ENCODE measurements around the gene PUM1.

DNA sequence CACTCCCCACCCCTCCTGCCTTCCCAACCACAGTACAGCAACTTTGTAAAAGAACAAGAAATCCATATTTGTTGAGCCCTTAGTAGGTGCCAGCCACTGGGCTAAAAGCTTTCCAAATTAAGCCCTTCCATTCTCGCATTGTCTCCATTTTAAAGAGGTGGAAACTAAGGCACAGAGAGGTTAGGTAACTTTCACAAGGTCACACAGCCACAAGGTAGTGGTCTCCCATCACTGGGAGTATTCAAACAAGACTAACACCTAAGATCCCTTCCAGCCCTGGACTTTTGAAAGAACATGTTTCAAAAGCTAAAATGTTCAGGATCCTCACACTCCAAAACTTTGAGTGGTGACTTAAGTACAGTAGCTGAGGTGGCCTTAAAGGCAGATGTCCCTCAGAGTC is 160.1 kb downstream of the PUM1 start:
- TF ChIP-seq, protein P1, sequence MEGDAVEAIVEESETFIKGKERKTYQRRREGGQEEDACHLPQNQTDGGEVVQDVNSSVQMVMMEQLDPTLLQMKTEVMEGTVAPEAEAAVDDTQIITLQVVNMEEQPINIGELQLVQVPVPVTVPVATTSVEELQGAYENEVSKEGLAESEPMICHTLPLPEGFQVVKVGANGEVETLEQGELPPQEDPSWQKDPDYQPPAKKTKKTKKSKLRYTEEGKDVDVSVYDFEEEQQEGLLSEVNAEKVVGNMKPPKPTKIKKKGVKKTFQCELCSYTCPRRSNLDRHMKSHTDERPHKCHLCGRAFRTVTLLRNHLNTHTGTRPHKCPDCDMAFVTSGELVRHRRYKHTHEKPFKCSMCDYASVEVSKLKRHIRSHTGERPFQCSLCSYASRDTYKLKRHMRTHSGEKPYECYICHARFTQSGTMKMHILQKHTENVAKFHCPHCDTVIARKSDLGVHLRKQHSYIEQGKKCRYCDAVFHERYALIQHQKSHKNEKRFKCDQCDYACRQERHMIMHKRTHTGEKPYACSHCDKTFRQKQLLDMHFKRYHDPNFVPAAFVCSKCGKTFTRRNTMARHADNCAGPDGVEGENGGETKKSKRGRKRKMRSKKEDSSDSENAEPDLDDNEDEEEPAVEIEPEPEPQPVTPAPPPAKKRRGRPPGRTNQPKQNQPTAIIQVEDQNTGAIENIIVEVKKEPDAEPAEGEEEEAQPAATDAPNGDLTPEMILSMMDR (IDR thresholded peaks at IDR 0.05; ENCODE audit: poor library complexity), result no peak
- TF ChIP-seq EZH2 (IDR thresholded peaks at IDR 0.05; ENCODE audit: borderline replicate concordance), result no peak
- no peak for TF ChIP-seq EZH2phosphoT487 (IDR thresholded peaks at IDR 0.05; ENCODE audit: low read depth, severe bottlenecking, unreplicated experiment)
